Measurements from ENCODE around the gene MEGF10. TPM values are rescaled to one million over a fixed set of nuclear protein-coding genes. Genes with fewer than 3 reads are reported as not detected.

Gene MEGF10
- total and polyA plus RNA-seq, 2 donors (not counting 1 experiment from before 2014, with no cell fraction given): not detected

DNA sequence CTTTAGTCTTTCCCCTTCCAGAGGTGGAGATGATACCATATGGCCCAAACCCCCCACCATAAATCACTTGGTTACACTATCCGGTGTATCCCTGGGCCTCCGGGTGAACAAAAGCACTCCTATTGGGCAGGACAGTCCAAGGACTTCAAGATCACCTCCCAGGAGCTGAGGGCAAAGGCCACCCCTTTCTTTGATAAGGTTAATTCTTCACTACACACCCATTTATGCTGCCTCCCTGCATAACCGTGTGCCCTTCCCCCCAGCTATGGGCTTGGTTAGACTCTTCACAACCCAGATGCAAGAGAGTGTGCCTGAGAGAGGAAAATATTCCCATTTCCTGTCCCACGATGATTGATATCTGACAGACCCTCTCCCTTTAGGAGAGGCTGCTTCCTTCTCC lies 162.0 kb downstream of the MEGF10 start:
- TF ChIP-seq, protein P1, sequence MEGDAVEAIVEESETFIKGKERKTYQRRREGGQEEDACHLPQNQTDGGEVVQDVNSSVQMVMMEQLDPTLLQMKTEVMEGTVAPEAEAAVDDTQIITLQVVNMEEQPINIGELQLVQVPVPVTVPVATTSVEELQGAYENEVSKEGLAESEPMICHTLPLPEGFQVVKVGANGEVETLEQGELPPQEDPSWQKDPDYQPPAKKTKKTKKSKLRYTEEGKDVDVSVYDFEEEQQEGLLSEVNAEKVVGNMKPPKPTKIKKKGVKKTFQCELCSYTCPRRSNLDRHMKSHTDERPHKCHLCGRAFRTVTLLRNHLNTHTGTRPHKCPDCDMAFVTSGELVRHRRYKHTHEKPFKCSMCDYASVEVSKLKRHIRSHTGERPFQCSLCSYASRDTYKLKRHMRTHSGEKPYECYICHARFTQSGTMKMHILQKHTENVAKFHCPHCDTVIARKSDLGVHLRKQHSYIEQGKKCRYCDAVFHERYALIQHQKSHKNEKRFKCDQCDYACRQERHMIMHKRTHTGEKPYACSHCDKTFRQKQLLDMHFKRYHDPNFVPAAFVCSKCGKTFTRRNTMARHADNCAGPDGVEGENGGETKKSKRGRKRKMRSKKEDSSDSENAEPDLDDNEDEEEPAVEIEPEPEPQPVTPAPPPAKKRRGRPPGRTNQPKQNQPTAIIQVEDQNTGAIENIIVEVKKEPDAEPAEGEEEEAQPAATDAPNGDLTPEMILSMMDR (IDR thresholded peaks at IDR 0.05): no peak
- no peak overlapping the region for H3K27ac ChIP-seq (ENCODE audit: low read length in 2 of 2)
- ChIA-PET CTCF (interaction anchor here (1.2 to 2.1 kb wide), 3 partner anchors 10 to 40 kb away, joined by 4 to 6 read pairs (median 5); no protein-coding TSS in a partner anchor), POLR2A (no interaction called here)
- H3K27me3 ChIP-seq (replicated peaks in 1 of 4; ENCODE audit: control extremely low read depth in 1 of 4, control insufficient read depth in 3 of 4, insufficient read depth in 4 of 4, low read length in 3 of 4): no peaks in the 10 kb centered on the region
- Mint-ChIP-seq H3K4me3 (no peak overlapping the region), H3K27ac (no peak overlapping the region), H3K27me3 (peaks cover 22% of the 10 kb centered on the region), H3K4me1 (no peaks in the 10 kb centered on the region), H3K9me3 (ENCODE audit: insufficient read depth) (no peaks in the 10 kb centered on the region)
- no peak overlapping the region for H3K4me3 ChIP-seq (ENCODE audit: control extremely low read depth in 1 of 5, extremely low read depth in 1 of 5, insufficient read depth in 1 of 5, low read depth in 2 of 5, low read length in 4 of 5)
- no peaks in the 10 kb centered on the region for H3K9me3 ChIP-seq (ENCODE audit: control extremely low read depth in 1 of 3, control insufficient read depth in 2 of 3, insufficient read depth in 1 of 3, low read length in 2 of 3)
- WGBS (ENCODE audit: insufficient coverage): 81% methylated on average over 3 of the region's 4 CpGs
- no peaks in the 10 kb centered on the region for H3K36me3 ChIP-seq (replicated peaks in 1 of 2; ENCODE audit: control extremely low read depth in 1 of 2, control insufficient read depth in 1 of 2, extremely low read depth in 1 of 2, insufficient read depth in 2 of 2, low read length in 1 of 2)
- no peaks in the 10 kb centered on the region for H3K4me1 ChIP-seq (ENCODE audit: control insufficient read depth in 2 of 2, insufficient read depth in 2 of 2, low read length in 2 of 2)
- H4K20me1 ChIP-seq (ENCODE audit: control insufficient read depth, insufficient read depth, low read length, poor library complexity, severe bottlenecking): no peaks in the 10 kb centered on the region
- H3K9ac ChIP-seq (ENCODE audit: low read length): no peak overlapping the region
- DNase-seq: no peak
- no peak overlapping the region for H3K4me2 ChIP-seq (replicated peaks; ENCODE audit: low read depth, low read length, poor library complexity, severe bottlenecking)
- no peaks in the 10 kb centered on the region for H3K79me2 ChIP-seq (ENCODE audit: control insufficient read depth, insufficient read depth, low read length)
- intact Hi-C loops (cut with micrococcal nuclease): no loop called here
- H2AFZ ChIP-seq (ENCODE audit: insufficient read depth, low read depth, low read length, poor library complexity, severe bottlenecking): no peak overlapping the region
- no peak for ATAC-seq (ENCODE audit: low read depth)

DNA sequence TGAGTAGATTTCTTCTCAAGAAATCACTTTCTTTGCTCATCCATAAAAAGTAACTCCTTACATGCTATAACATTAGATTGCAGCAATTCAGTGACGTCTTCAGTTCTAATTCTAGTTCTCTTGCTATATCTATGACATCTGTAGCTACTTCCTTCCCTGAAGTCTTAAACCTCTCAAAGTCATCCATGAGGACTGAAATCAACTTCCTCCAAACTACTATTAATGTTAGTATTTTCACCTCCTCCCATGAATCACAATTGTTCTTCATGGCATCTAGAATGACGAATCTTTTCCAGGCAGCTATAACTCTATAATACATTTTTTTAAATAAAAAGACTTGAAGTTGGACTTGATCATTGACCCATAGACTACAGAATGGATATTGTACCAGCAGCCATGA lies 180.6 kb downstream of the MEGF10 start:
- Mint-ChIP-seq H3K9me3 (ENCODE audit: insufficient read depth) (no peaks in the 10 kb centered on the region), H3K4me1 (no peaks in the 10 kb centered on the region), H3K27me3 (peaks cover 22% of the 10 kb centered on the region), H3K27ac (no peak overlapping the region), H3K4me3 (no peak overlapping the region)
- Histone ChIP-seq H3K79me2 (ENCODE audit: control insufficient read depth, insufficient read depth, low read length) (no peaks in the 10 kb centered on the region), H3K27me3 (replicated peaks in 1 of 4; ENCODE audit: control extremely low read depth in 1 of 4, control insufficient read depth in 3 of 4, insufficient read depth in 4 of 4, low read length in 3 of 4) (peaks cover 0 to 3% (median 1%) of the 10 kb centered on the region in 4 experiments), H3K36me3 (replicated peaks in 1 of 2; ENCODE audit: control extremely low read depth in 1 of 2, control insufficient read depth in 1 of 2, extremely low read depth in 1 of 2, insufficient read depth in 2 of 2, low read length in 1 of 2) (no peaks in the 10 kb centered on the region), H3K9ac (ENCODE audit: low read length) (no peak overlapping the region), H4K20me1 (ENCODE audit: control insufficient read depth, insufficient read depth, low read length, poor library complexity, severe bottlenecking) (no peaks in the 10 kb centered on the region), H2AFZ (ENCODE audit: insufficient read depth, low read depth, low read length, poor library complexity, severe bottlenecking) (no peak overlapping the region), H3K9me3 (ENCODE audit: control extremely low read depth in 1 of 3, control insufficient read depth in 2 of 3, insufficient read depth in 1 of 3, low read length in 2 of 3) (no peaks in the 10 kb centered on the region), H3K4me3 (ENCODE audit: control extremely low read depth in 1 of 5, extremely low read depth in 1 of 5, insufficient read depth in 1 of 5, low read depth in 2 of 5, low read length in 4 of 5) (no peak overlapping the region), H3K27ac (ENCODE audit: low read length in 2 of 2) (no peak overlapping the region), H3K4me1 (ENCODE audit: control insufficient read depth in 2 of 2, insufficient read depth in 2 of 2, low read length in 2 of 2) (no peaks in the 10 kb centered on the region), H3K4me2 (replicated peaks; ENCODE audit: low read depth, low read length, poor library complexity, severe bottlenecking) (no peak overlapping the region)
- no peak for DNase-seq
- CTCF ChIA-PET: no interaction called here
- TF ChIP-seq, protein P1 (IDR thresholded peaks at IDR 0.05): no peak
- no peak for TF ChIP-seq EZH2 (IDR thresholded peaks at IDR 0.05; ENCODE audit: borderline replicate concordance, insufficient read depth, low read depth, low read length, poor library complexity, severe bottlenecking)
- no peak for ATAC-seq (ENCODE audit: low read depth)
- POLR2A ChIA-PET: no interaction called here
- intact Hi-C loops (cut with micrococcal nuclease): no loop called here
- 69% methylated on average over 1 of the region's 2 CpGs for WGBS (ENCODE audit: insufficient coverage)
